CD4-positive, alpha-beta T cell treated with Interleukin-1 beta for 1 hour (primary cell): Measurements from ENCODE around the gene NCAPH2.

Experiments used
- DNase-seq, 2 donors: peaks; one replicate each; pipeline ENCODE4 v3.0.0-alpha.2; 2020 to 2022

NCAPH2 gene

GRCh38 chr22:50507991-50508884 lies at the start of gene NCAPH2:
NCAPH2 (plus strand) TSS chr22:50508224; CDS start chr22:50508338, 114 bp downstream.
- DNase-seq = peak; percentile 97

- no peak for DNase-seq
Measured at GRCh38 chr22:50459016-50459415, 49.0 kb upstream of the NCAPH2 start.

DNA sequence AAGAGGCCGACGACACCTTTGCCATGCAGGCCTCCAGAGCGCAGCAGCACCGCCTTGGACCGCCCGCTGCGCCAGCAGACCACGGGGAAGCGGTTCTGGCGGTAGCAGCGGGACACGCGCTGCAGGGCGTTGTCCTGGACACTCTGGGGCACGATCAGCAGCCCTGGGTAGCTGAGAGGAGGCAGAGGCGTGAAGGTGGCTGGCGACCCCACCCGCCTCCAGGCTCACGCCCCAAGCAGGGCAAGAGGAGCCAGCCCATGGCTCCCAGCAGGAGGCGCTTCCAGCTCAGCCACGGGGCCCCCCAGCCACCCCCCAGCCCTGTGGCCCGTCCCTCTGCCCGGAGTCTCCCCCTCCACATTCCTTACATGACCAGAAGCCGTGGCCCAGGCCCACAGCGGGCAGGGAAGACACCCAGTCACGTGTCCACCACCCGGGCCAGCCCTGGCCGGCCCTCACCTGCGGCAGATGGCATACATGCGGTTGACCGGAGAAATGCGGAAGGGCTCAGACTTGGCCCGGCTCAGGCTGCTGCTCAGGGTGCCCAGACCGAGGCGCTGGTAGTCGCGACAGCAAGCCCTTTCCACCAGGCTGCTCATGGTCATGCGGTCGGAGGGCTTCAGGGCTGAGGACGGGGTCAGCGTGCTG lies 48.4 kb upstream of the NCAPH2 start:
- no peak for DNase-seq

DNA sequence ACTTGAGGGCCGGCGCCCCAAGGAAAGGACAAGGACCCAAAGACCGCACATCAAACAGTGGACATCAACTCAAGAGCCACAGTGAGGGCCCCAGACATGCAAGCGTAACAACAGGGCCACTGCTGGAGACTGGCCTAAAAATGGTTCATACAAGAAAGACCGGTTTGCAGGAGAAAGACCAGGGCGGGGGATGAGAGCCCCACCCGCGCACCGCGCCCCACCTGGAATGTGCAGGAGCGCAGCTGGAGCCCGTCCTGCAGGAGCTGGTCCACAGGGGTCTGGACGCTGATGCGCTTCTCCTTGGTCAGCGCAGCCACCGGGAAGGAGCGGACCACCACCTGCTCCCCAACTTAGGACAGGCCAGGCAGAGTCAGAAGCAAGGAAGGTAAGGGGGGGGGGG lies 47.1 kb upstream of the NCAPH2 start:
- DNase-seq = no peak

GRCh38 chr22:50461536-50461935 lies 46.5 kb upstream of the NCAPH2 start:
- DNase-seq = no peak

DNA sequence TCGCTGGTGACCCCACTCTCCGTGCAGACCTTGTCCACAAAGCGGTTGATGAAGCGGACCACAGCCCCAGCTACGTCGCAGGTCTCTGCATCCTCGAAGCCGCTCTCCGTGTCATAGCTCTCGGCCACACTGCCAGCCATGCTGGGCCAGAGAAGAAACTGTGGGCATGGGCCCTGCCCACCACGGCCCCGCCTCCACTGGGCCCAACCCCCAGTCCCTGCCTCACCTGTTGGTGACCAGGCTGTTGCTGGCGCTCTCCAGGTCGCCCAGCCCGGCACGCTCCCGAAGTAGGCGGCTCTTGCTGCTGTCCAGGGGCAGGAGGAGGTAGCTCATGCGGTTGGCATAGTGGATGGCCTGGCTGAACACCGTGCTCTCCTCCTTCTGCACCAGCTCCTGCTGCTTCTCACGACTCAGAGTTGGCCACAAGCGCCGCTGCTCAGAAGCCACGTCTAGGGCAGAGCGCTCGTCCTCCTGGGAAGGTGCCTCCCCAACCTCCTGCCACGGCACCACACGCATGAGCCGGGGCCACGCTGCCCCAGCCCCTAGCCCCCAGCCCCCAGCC lies 46.0 kb upstream of the NCAPH2 start:
- DNase-seq = no peak

DNA sequence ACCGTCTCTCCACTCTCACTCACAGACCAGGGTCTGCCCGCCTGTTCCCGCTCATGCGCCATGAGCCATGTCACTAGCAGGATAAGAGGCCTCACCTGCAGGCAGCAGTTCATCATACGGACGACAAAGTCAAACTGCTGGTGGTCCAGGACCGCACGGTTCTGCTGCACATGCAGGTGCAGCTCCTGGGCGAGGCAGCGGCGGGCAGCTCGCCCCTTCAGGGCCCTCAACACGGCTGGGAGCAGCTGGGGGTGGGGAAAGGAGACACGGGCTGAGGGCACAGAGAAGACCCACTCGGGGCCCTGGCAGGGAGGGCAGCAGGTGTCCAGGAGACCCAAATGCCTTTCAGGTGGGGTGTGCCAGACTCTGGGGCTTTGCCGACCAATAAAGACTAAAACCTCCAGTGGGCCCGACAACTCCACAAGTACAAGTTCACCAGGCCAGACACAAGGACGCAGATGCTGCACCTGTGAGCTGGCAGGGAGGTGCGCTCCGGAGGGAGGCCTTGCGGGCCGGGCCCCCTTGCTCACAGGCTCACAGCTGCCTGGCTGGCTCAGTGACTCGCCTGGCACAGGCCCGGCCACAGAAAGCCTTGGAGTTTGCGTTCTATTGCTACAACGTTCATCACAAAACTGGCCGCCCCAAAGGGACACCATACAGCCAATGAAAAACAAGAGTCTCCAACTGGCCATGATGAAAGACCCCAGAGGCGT lies 44.7 kb upstream of the NCAPH2 start:
- no peak for DNase-seq

DNA sequence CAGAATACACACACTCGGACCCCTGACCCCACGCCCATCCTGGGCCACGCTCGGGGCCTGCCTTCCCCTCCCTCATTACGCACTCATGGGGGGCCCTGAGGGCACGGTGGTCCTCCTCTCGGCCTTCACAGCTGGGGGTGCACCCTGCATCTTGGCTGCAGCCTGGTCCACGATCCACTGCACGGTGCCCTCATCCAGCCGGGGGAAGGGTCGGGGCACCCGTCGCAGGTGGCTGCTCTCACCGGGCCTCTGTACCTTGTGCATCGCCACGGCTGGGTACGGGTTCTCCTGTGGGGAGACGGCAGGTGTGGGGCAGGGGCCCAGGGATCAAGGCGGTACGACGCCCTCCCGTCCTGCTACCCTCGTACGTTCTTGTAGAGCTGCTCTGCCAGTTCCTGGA lies 43.6 kb upstream of the NCAPH2 start:
- DNase-seq = no peak

DNA sequence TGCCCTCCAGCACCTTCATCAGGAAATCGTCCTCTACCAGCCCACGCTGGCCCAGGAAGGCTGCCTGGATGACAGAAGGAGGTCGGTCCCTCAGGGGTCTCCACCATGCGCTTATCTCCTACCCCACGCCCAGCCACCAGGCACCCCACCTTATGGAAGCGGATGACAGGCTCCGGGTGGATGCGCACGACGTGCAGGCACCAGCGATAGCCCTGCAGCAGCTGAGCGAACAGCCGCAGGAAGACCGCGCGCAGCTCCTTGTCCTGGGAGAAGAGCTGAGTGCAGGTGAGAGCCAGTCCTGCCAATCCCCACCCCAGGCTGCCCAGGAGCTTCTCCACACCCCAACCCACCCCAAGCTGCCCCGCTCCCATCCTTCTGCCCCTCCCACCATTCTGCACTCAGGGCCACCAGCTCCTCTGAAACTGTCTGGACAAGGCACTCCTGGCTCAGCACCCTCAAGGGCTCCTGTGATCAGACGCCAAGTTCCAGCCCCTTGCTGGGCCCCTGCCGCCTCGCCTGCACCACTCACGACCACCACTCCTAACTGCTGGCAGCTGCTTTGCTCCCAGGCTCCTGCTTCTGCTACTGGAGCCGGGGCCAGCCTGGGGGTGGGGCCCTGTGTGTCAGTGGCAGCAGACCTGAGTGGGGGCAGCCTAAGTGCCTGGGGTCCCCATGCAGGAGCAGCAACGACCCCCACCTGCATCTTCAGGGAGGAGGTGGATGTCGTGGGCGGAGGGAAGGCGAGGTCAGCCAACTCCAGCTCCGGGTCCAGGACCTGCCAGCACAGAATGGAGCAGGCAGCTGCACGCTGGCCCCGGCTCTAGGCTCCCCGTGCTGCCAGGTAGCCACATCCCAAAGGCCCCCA lies 42.7 kb upstream of the NCAPH2 start:
- no peak for DNase-seq

- no peak for DNase-seq
Measured at GRCh38 chr22:50467341-50467740, 40.7 kb upstream of the NCAPH2 start.

GRCh38 chr22:50467773-50468440 lies 40.1 kb upstream of the NCAPH2 start:
- DNase-seq = no peak

GRCh38 chr22:50468626-50469025 lies 39.4 kb upstream of the NCAPH2 start:
- DNase-seq = no peak

GRCh38 chr22:50469377-50470305 lies 38.4 kb upstream of the NCAPH2 start:
- DNase-seq = peak; percentile 97 to 98

DNA sequence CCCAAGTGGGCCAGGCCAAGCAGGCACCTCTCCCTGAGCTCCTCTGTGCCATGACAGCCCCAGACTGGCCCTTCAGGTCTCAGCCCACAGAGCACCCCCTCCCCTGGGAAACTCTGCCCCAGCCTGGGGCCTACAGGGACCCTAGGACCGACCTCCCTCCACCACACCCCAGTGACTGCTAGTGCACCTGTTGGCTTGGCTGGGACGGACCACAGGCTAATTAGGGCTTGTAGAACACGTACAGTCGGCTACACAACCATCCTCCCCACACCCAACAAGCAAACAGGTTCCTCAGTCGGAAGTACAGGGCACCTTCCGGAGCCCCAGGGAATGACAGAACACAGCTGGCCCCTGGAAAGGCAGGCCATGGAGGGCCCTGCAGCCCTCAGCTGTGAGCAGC lies 37.5 kb upstream of the NCAPH2 start:
- no peak for DNase-seq

- no peak for DNase-seq
Measured at GRCh38 chr22:50471197-50471847, 36.7 kb upstream of the NCAPH2 start.

- no peak for DNase-seq
Measured at GRCh38 chr22:50471962-50472361, 36.1 kb upstream of the NCAPH2 start.

- DNase-seq = peak; percentile 57 to 69
Measured at GRCh38 chr22:50473088-50473487, 34.9 kb upstream of the NCAPH2 start.

DNA sequence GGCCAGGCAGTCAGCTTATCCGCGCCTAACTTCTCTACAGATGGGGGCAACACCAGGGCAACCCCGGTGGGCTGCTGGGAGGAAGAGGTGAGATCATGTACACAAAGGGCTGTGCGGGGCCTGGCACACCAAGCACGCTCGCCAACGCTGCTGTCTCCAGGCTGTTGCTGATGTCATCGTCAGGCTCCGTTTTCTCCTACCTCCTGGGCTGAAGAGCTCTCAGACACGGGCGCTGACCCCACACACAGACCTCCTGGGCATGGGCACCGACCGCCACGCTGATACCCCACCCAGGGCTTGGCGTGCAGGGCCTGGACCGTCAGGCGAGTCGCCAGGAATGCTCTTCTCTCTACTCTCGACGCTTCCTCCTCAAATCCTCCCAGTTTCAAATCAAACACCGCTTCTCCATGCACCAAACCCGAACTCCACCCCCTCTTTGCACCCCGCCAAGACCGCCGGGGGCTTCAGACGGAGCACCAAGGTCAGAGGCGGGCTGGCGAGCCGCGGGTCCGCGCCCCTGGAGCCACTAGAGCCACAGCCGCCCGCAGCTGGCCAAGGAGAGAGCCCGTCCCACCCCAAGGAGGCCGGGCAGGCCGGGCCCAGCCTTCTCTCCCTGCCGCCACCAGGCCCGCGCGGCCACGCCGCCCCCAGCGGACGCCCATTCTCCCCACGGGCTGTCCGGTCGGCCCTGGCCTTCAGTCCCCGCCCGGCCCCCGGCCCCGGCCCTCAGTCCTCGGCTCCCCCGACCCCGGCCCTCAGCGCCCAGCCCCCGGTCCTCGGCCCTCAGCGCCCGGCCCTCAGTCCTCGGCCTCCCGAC lies 34.0 kb upstream of the NCAPH2 start:
- no peak for DNase-seq
